ENCODE measurements around the gene EIF3M.

DNA sequence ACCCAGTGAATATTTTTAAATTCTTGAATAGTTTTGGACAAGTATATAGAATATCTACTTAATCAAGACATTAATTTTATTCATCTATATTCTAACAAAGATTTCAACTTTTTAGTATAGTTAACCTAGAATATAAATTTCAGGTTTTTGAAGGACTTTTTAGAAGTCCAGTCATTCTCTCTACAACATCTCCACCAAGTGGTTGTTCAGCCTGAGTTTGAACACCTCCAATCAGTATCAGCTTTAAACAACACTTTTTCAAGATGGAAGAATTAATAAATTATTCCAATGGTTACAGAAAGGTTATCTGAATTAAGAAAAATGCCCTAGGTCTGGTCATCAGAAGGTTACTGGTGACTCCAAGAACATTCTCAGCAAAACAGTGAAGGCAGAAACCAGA lies 31.8 kb downstream of the EIF3M start:
- TF ChIP-seq, protein P1, sequence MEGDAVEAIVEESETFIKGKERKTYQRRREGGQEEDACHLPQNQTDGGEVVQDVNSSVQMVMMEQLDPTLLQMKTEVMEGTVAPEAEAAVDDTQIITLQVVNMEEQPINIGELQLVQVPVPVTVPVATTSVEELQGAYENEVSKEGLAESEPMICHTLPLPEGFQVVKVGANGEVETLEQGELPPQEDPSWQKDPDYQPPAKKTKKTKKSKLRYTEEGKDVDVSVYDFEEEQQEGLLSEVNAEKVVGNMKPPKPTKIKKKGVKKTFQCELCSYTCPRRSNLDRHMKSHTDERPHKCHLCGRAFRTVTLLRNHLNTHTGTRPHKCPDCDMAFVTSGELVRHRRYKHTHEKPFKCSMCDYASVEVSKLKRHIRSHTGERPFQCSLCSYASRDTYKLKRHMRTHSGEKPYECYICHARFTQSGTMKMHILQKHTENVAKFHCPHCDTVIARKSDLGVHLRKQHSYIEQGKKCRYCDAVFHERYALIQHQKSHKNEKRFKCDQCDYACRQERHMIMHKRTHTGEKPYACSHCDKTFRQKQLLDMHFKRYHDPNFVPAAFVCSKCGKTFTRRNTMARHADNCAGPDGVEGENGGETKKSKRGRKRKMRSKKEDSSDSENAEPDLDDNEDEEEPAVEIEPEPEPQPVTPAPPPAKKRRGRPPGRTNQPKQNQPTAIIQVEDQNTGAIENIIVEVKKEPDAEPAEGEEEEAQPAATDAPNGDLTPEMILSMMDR (IDR thresholded peaks at IDR 0.05): no peak
- TF ChIP-seq ZFX (IDR thresholded peaks at IDR 0.05; ENCODE audit: borderline replicate concordance): no peak
